ENCODE data around the gene ETS2.

DNA sequence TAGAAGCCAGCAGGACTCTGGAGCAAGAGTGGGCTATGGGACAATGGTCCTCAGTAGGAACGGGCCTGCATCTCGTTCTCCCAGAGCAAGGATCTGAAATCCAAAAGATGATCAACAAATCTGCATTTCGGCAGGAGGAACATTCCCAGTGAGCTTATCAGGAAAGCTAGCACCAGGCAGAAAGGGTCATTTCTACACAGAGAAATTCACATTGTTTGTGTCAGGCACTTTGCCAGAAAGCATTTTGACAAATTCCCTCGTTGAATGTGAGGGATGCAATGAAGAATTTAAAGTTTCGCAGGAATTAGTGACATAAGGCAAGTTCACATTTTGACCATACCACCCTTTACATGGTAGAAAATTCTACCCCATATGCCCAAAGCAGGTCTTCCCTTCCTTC, 31.6 kb upstream of the ETS2 start:
- TF ChIP-seq FOXM1 (IDR thresholded peaks at IDR 0.05; ENCODE audit: borderline replicate concordance) (no peak), SP1 (IDR thresholded peaks at IDR 0.05) (no peak)

Data from HEK293T (cell line).